ENCODE results near the gene FTCD. TPM values are rescaled to one million over a fixed set of nuclear protein-coding genes. Genes with fewer than 3 reads are reported as not detected.

FTCD gene
- total RNA-seq, 1 donor from 2014 or later, result not detected

GRCh38 chr21:46094401-46095082 lies 60.8 kb downstream of the FTCD start:
- no peak for DNase-seq (ENCODE audit: low read depth)
- no peak for TF ChIP-seq CTCF (conservative IDR thresholded peaks at IDR 0.05; ENCODE audit: low read depth, low read length)
- H3K4me3 ChIP-seq (ENCODE audit: low read depth, low read length), result no peak overlapping the region

DNA sequence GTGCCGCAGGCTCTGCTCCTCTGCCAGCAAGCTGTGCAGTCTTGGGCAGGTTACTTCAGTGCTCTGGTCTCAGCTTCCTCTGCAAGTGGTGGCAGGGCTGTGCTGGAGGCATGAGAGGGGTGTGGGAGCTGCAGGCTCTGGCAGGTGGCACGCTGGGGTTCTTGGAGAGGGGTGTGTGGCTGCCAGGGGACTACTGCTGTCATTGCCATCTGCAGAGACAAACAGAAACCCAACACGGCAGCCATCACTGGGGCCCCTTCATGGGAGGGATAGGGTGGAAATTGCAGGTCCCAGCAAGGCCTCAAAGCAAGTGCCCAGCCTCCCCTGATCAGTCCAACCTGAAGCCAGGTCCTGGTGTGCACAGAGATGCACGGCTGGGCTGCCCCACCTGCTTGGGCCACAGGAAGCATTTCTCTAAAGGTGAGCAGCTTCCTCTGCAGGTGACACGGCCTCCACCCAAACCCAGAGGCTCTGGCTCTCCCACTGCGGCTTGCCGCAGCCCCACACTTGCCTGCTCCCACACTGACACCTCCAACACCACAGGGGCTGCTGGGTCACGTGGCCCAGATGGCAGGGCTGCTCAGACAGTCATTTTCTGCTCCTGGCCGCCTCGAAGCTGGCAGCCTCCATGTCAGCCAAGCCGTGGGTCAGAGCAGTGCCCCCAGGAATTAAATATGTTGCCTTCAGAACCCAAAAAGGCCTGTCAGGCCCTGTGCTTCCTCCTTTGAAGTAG lies 61.5 kb downstream of the FTCD start:
- H3K4me3 ChIP-seq (ENCODE audit: low read depth, low read length), result no peak overlapping the region
- DNase-seq (ENCODE audit: low read depth), result no peak
- no peak for TF ChIP-seq CTCF (conservative IDR thresholded peaks at IDR 0.05; ENCODE audit: low read depth, low read length)

DNA sequence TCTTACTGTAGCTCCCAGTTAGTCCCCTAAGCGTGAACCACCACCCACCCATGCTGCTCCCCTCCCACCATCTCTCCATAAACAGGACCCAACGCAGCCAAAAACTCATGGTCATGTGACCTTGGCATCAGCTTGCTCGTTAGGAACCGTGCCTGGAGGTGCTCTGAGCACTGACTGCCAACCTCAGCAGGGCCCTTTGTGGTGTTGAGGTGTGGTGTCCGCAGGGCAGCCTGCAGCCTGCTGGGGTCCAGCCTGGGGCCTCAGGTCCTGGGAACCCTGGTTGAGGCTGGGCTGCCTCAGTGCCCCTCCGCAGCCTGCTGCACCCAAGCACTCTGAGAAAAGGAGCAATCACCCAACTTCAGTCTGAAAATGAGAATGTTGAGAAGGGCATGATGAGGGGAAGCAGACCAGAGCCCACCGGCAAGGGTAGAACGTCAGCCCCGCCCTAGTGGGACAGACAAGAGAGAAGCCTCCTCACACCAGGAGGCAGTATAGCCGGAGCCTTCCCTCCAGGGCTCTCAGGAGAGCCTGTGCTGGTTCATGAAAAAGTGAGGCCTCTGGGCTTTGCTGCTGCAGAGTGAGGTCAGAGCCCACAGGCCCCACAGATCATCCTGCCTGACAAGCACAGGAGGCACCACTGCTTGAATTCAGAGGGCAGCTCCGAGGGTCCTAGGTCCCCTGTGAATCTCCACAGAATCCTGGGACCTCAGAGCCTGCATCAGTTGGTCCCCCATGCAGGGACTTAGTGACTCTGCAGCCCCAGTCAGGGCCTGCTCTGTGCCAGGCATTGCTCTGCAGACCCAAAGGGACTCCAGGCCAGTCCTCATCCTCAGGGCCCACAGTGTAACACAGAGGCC lies 62.3 kb downstream of the FTCD start:
- no peak for TF ChIP-seq CTCF (conservative IDR thresholded peaks at IDR 0.05; ENCODE audit: low read depth, low read length)
- DNase-seq (ENCODE audit: low read depth), result no peak
- H3K4me3 ChIP-seq (ENCODE audit: low read depth, low read length), result no peak overlapping the region

- H3K4me3 ChIP-seq (ENCODE audit: low read depth, low read length), result no peak overlapping the region
- no peak for TF ChIP-seq CTCF (conservative IDR thresholded peaks at IDR 0.05; ENCODE audit: low read depth, low read length)
These were observed 63.2 kb downstream of the FTCD start for GRCh38 chr21:46092026-46092764.

DNA sequence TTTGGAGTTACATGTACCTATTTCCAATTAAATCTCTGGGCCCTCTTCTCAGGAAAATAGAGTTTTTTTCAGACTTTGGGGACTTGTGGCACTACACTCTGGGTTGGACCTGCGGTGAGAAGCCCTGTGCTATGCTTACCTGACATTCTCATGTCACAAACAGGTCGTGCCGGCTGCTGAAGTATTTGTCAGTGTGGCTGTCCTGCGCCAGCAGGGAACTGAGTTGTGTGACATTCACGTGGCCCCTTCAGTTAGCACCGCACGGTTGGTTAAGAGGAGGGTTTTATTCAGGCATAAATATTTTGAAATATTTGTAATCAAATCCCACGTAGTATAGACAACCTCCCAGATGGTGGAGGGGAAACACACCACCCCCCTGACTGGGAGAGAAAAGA lies 63.8 kb downstream of the FTCD start:
- H3K4me3 ChIP-seq (ENCODE audit: low read depth, low read length), result no peak overlapping the region
- no peak for TF ChIP-seq CTCF (conservative IDR thresholded peaks at IDR 0.05; ENCODE audit: low read depth, low read length)
- DNase-seq (ENCODE audit: low read depth), result no peak

More at GRCh38 chr21:46092026-46092764, 63.2 kb downstream of the FTCD start:
- no peak for DNase-seq (ENCODE audit: low read depth)

- DNase-seq (ENCODE audit: low read depth), result no peak
These were observed 64.3 kb downstream of the FTCD start for GRCh38 chr21:46091118-46091517.

More at GRCh38 chr21:46091118-46091517, 64.3 kb downstream of the FTCD start:
- H3K4me3 ChIP-seq (ENCODE audit: low read depth, low read length), result no peak overlapping the region
- no peak for TF ChIP-seq CTCF (conservative IDR thresholded peaks at IDR 0.05; ENCODE audit: low read depth, low read length)
